Measurements from ENCODE around the gene DDAH2. TPM values are rescaled to one million over a fixed set of nuclear protein-coding genes. Genes with fewer than 3 reads are reported as not detected.
A peak's percentile ranks its signal among the peaks of the same experiment; 100 is the strongest.

The DDAH2 gene
- total RNA-seq, 1 donor from 2014 or later: 266 TPM

DNA sequence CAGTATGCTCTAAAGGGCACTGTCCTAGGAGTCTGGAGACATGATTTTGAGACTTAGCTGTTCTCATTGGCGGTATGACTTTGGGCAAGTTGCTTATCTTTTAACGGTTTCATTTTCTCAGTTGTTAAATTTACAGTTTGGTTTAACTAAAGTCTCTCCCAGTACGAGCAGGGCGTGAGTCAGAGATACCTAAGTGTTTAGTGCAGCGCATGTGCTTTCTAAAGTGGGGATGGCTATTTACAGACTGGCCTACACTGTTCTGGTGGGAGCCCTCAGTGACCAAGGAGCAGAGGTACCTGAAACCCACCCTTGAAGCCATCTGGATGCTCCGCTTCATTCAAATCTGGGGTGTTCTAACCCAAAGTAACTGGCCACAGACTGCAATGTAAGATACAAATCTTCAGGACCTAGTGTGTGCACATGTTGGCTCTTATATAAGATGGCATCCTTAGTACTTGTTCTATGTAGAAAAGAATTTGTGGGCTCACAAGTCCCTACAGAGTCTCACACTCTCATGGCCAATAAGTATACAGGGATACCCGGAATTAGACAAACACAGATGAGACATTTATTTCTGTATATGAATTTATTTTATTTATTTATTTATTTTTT is 21.4 kb upstream of the DDAH2 start:
- Mint-ChIP-seq H3K4me1 (ENCODE audit: low read depth, unreplicated experiment) (no peaks in the 10 kb centered on the region), H3K27me3 (ENCODE audit: unreplicated experiment) (peaks cover 2% of the 10 kb centered on the region), H3K36me3 (ENCODE audit: unreplicated experiment) (no peaks in the 10 kb centered on the region), H3K4me3 (ENCODE audit: unreplicated experiment) (no peak overlapping the region), H3K9me3 (ENCODE audit: unreplicated experiment) (peaks cover 5% of the 10 kb centered on the region), H3K27ac (ENCODE audit: unreplicated experiment) (no peak overlapping the region)
- TF ChIP-seq, protein P1, sequence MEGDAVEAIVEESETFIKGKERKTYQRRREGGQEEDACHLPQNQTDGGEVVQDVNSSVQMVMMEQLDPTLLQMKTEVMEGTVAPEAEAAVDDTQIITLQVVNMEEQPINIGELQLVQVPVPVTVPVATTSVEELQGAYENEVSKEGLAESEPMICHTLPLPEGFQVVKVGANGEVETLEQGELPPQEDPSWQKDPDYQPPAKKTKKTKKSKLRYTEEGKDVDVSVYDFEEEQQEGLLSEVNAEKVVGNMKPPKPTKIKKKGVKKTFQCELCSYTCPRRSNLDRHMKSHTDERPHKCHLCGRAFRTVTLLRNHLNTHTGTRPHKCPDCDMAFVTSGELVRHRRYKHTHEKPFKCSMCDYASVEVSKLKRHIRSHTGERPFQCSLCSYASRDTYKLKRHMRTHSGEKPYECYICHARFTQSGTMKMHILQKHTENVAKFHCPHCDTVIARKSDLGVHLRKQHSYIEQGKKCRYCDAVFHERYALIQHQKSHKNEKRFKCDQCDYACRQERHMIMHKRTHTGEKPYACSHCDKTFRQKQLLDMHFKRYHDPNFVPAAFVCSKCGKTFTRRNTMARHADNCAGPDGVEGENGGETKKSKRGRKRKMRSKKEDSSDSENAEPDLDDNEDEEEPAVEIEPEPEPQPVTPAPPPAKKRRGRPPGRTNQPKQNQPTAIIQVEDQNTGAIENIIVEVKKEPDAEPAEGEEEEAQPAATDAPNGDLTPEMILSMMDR (IDR thresholded peaks at IDR 0.05; ENCODE audit: partially characterized antibody, unreplicated experiment): no peak
- DNase-seq: no peak

- no peak overlapping the region for H3K4me3 Mint-ChIP-seq (ENCODE audit: unreplicated experiment)
- H3K4me1 Mint-ChIP-seq (ENCODE audit: low read depth, unreplicated experiment): no peaks in the 10 kb centered on the region
- TF ChIP-seq, protein P1 (IDR thresholded peaks at IDR 0.05; ENCODE audit: partially characterized antibody, unreplicated experiment): no peak
- H3K36me3 Mint-ChIP-seq (ENCODE audit: unreplicated experiment): no peaks in the 10 kb centered on the region
- H3K9me3 Mint-ChIP-seq (ENCODE audit: unreplicated experiment): peaks cover 5% of the 10 kb centered on the region
- peaks cover 5% of the 10 kb centered on the region for H3K27me3 Mint-ChIP-seq (ENCODE audit: unreplicated experiment)
- no peak for DNase-seq
- H3K27ac Mint-ChIP-seq (ENCODE audit: unreplicated experiment): no peak overlapping the region
Measured at GRCh38 chr6:31749301-31750036, 20.4 kb upstream of the DDAH2 start.

DNA sequence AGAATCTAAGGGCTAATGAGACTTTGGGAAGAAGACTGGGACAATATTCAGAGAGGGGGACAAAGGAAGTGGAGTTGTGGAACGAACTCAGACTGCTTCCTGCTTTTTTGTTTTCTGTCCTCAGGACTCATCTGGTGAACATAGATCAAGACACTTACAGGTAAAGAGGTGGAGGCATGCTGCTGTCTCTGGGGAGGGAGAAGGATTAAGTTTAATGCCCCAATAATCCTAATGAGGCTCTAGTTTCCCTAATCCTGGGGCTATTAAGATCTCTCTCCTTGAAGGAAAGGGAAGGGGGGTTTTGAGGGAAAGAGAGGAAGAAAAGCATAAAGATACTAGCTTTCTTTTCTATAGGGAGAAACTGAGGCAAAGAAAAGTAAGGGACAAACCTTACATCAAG is 15.3 kb upstream of the DDAH2 start:
- H3K9me3 Mint-ChIP-seq (ENCODE audit: unreplicated experiment): peaks cover 11% of the 10 kb centered on the region
- H3K36me3 Mint-ChIP-seq (ENCODE audit: unreplicated experiment): no peaks in the 10 kb centered on the region
- peaks cover 6% of the 10 kb centered on the region for H3K27me3 Mint-ChIP-seq (ENCODE audit: unreplicated experiment)
- TF ChIP-seq, protein P1 (IDR thresholded peaks at IDR 0.05; ENCODE audit: partially characterized antibody, unreplicated experiment): no peak
- H3K4me1 Mint-ChIP-seq (ENCODE audit: low read depth, unreplicated experiment): no peaks in the 10 kb centered on the region
- H3K27ac Mint-ChIP-seq (ENCODE audit: unreplicated experiment): no peak overlapping the region
- H3K4me3 Mint-ChIP-seq (ENCODE audit: unreplicated experiment): peak overlapping the region; percentile 32
- no peak for DNase-seq

- DNase-seq: no peak
- TF ChIP-seq, protein P1 (IDR thresholded peaks at IDR 0.05; ENCODE audit: partially characterized antibody, unreplicated experiment): no peak
- Mint-ChIP-seq H3K9me3 (ENCODE audit: unreplicated experiment) (peaks cover 10% of the 10 kb centered on the region), H3K27ac (ENCODE audit: unreplicated experiment) (no peak overlapping the region), H3K36me3 (ENCODE audit: unreplicated experiment) (no peaks in the 10 kb centered on the region), H3K4me3 (ENCODE audit: unreplicated experiment) (no peak overlapping the region), H3K4me1 (ENCODE audit: low read depth, unreplicated experiment) (peaks cover 5% of the 10 kb centered on the region), H3K27me3 (ENCODE audit: unreplicated experiment) (peaks cover 8% of the 10 kb centered on the region)
Measured at GRCh38 chr6:31742894-31743293, 13.8 kb upstream of the DDAH2 start.

DNA sequence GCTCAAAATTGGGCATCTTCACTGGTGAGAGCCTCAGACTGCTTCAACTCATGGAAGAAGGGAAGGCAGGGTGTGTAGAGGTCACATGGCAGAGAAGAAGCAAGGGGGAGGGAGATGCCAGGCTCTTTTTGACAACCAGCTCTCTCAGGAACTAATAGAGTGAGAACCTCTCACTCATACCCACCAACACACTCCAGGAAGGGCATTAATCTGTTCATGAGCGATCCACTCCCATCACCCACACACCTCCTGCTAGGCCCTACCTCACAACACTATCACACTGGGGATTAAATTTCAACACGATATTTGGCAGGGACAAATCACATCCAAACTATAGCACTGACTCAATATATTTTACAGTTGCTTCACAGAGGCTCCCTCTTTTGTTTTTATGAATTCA is 12.7 kb upstream of the DDAH2 start:
- no peak for DNase-seq
- Mint-ChIP-seq H3K27ac (ENCODE audit: unreplicated experiment) (no peak overlapping the region), H3K4me3 (ENCODE audit: unreplicated experiment) (peak overlapping the region; percentile 65), H3K4me1 (ENCODE audit: low read depth, unreplicated experiment) (peaks cover 8% of the 10 kb centered on the region), H3K27me3 (ENCODE audit: unreplicated experiment) (peaks cover 8% of the 10 kb centered on the region), H3K9me3 (ENCODE audit: unreplicated experiment) (peaks cover 10% of the 10 kb centered on the region), H3K36me3 (ENCODE audit: unreplicated experiment) (no peaks in the 10 kb centered on the region)
- TF ChIP-seq, protein P1 (IDR thresholded peaks at IDR 0.05; ENCODE audit: partially characterized antibody, unreplicated experiment): no peak
